ENCODE results near the gene GPR17. TPM values are rescaled to one million over a fixed set of nuclear protein-coding genes. Genes with fewer than 3 reads are reported as not detected.

The GPR17 gene
- total RNA-seq, 2 experiments from 2014 or later = 0.22 TPM; not detected in 1

GRCh38 chr2:127626175-127626574 lies 19.8 kb upstream of the GPR17 start:
- BruUV-seq (replicated peaks) = no TSS peak
- Histone ChIP-seq H3K9me2 (ENCODE audit: insufficient read depth, low read length) (no peaks in the 10 kb centered on the region), H3K4me1 (ENCODE audit: insufficient read depth, low read length, poor library complexity, severe bottlenecking) (no peaks in the 10 kb centered on the region), H4K20me1 (ENCODE audit: insufficient read depth, low read length) (no peaks in the 10 kb centered on the region), H3K27ac (ENCODE audit: low read depth, low read length, poor library complexity, severe bottlenecking) (no peak overlapping the region), H3K4me2 (ENCODE audit: low read length) (no peak overlapping the region), H3K9me3 (ENCODE audit: low read length) (no peaks in the 10 kb centered on the region), H3K36me3 (ENCODE audit: insufficient read depth, low read length) (no peaks in the 10 kb centered on the region), H2AFZ (ENCODE audit: low read length) (no peak overlapping the region), H3K79me2 (ENCODE audit: insufficient read depth, low read depth, low read length) (no peaks in the 10 kb centered on the region), H3K4me3 (ENCODE audit: low read depth, low read length, poor library complexity, severe bottlenecking) (no peak overlapping the region)
- intact Hi-C loops (cut with micrococcal nuclease; ENCODE audit: unreplicated experiment) = no loop called here
- CTCF ChIA-PET (ENCODE audit: unreplicated experiment) = no interaction called here
- DNase-seq (ENCODE audit: low spot score) = no peak
- TF ChIP-seq, protein P1, sequence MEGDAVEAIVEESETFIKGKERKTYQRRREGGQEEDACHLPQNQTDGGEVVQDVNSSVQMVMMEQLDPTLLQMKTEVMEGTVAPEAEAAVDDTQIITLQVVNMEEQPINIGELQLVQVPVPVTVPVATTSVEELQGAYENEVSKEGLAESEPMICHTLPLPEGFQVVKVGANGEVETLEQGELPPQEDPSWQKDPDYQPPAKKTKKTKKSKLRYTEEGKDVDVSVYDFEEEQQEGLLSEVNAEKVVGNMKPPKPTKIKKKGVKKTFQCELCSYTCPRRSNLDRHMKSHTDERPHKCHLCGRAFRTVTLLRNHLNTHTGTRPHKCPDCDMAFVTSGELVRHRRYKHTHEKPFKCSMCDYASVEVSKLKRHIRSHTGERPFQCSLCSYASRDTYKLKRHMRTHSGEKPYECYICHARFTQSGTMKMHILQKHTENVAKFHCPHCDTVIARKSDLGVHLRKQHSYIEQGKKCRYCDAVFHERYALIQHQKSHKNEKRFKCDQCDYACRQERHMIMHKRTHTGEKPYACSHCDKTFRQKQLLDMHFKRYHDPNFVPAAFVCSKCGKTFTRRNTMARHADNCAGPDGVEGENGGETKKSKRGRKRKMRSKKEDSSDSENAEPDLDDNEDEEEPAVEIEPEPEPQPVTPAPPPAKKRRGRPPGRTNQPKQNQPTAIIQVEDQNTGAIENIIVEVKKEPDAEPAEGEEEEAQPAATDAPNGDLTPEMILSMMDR (conservative IDR thresholded peaks at IDR 0.05; ENCODE audit: low read length) = no peak
- TF ChIP-seq EZH2phosphoT487 (IDR thresholded peaks at IDR 0.05; ENCODE audit: borderline replicate concordance, low read depth, low read length) = no peak
- POLR2A ChIA-PET = no interaction called here

DNA sequence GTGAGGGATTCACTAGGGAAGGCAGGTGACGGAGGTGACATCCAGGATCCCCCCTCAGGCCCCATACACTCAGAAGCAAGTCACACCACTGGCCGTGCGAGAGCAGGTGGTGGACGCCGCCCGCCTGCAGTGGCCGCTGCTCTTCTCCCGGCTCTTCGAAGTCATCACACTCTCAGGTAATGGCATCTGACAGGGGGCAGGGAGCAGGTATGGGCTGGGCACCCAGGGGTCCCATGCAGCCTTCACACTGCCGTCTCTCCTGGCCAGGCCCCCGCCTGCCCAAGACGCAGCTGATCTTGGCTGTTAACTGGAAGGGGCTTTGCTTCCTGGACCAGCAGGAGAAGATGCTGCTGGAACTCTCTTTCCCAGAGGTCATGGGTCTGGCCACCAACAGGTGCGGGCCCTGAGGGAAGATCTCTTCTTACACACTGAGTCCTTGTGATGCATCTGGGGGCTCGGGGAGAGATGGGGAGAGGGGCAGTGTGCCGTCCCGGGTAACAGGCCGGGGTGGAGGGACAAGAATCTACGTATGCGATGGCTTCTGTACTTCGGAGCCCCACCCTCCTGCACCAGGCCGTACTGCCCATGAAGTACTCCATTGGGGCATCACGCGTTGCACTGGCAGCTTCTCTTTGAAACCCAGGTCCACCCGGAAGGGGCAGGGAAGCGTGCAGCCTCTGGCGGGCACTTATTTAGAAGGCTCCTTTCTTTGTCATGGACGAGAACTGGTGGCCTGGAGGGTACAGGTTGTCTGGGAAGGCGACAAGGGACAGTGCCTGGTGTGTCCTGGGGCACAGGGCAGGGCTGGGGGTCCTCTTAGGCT lies 18.8 kb upstream of the GPR17 start:
- Histone ChIP-seq H3K4me2 (ENCODE audit: low read length) (no peak overlapping the region), H2AFZ (ENCODE audit: low read length) (no peak overlapping the region), H3K4me3 (ENCODE audit: low read depth, low read length, poor library complexity, severe bottlenecking) (no peak overlapping the region), H3K9me3 (ENCODE audit: low read length) (no peaks in the 10 kb centered on the region), H3K9me2 (ENCODE audit: insufficient read depth, low read length) (no peaks in the 10 kb centered on the region), H3K36me3 (ENCODE audit: insufficient read depth, low read length) (no peaks in the 10 kb centered on the region), H4K20me1 (ENCODE audit: insufficient read depth, low read length) (no peaks in the 10 kb centered on the region), H3K79me2 (ENCODE audit: insufficient read depth, low read depth, low read length) (no peaks in the 10 kb centered on the region), H3K4me1 (ENCODE audit: insufficient read depth, low read length, poor library complexity, severe bottlenecking) (no peaks in the 10 kb centered on the region), H3K27ac (ENCODE audit: low read depth, low read length, poor library complexity, severe bottlenecking) (no peak overlapping the region)
- no peak for TF ChIP-seq EZH2phosphoT487 (IDR thresholded peaks at IDR 0.05; ENCODE audit: borderline replicate concordance, low read depth, low read length)
- TF ChIP-seq, protein P1 (conservative IDR thresholded peaks at IDR 0.05; ENCODE audit: low read length) = no peak
- DNase-seq (ENCODE audit: low spot score) = no peak
- ChIA-PET POLR2A (no interaction called here), CTCF (ENCODE audit: unreplicated experiment) (no interaction called here)
- no TSS peak for BruUV-seq (replicated peaks)
- intact Hi-C loops (cut with micrococcal nuclease; ENCODE audit: unreplicated experiment) = no loop called here

Data from OCI-LY7 (cell line).